Stimulated activated naive CD8-positive, alpha-beta T cell treated with anti-CD3 and anti-CD28 coated beads, Interleukin-15, Interleukin-2, amounts not matched to agents 100 U/mL and 50 U/mL, for 24 hours (primary cell): ENCODE data around the gene CHDH.

Experiments used
- ATAC-seq: fragments of 150-1000 bp; cut with Tn5 transposase; one replicate; pipeline ENCODE4 v1.10.0; 2021
- DNase-seq: peaks from one replicate; pipeline ENCODE4 v3.0.0; 2021

Gene CHDH

DNA sequence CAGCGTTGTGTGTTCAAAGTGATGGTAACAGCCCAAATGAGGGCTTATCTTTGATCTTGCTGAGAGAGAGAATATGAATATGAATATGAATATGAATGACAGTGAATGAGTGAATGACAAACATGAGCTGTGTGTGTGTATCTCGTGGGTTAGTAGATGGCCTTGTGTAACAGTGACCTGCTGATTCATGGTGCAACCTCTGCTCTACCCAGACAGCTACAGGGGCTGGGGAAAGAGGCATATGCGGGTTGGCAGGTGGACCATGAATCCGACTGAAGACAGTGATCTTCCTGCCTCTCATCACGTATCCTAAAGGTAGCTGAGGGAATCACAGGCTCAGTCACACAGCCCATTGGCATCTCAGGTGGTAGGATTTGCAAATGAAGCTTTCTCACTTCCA is 58.2 kb downstream of the CHDH start:
- no peak for DNase-seq
- ATAC-seq, result no peak

GRCh38 chr3:53787016-53787415 is 59.2 kb downstream of the CHDH start:
- ATAC-seq, result no peak
- DNase-seq, result no peak

- no peak for DNase-seq
- ATAC-seq, result no peak
Observed at GRCh38 chr3:53780806-53781205, 65.4 kb downstream of the CHDH start.

- no peak for DNase-seq
- ATAC-seq, result no peak
Observed at GRCh38 chr3:53780171-53780570, 66.0 kb downstream of the CHDH start.

- no peak for ATAC-seq
- DNase-seq, result no peak
Observed at GRCh38 chr3:53778153-53778552, 68.1 kb downstream of the CHDH start.

- ATAC-seq, result no peak
- DNase-seq, result no peak
Observed at GRCh38 chr3:53777468-53777867, 68.8 kb downstream of the CHDH start.

- DNase-seq (no peak), ATAC-seq (no peak)
Observed at GRCh38 chr3:53776494-53777101, 69.6 kb downstream of the CHDH start.

DNA sequence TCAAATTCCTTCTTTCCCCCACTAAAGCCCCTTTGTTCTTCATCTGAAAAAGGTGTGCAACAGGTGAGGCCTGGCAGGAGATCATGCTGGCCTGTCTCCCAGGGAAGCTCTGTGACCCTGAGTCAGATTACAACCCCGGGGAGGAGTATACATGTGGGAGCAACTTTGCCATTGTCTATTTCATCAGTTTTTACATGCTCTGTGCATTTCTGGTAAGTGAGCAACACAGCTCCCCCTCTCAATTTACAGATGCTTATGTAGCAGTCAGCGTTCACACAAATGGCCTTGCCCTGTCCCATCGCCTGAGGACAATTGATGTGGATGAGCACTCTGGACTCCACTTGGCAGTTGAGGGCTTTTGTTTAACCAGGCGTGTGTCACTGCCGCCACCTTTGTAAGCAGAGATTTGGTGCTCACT is 70.4 kb downstream of the CHDH start:
- no peak for DNase-seq

GRCh38 chr3:53775018-53775417 is 71.2 kb downstream of the CHDH start:
- no peak for ATAC-seq
- no peak for DNase-seq

More for the DNA sequence above, 70.4 kb downstream of the CHDH start:
- ATAC-seq, result no peak

DNA sequence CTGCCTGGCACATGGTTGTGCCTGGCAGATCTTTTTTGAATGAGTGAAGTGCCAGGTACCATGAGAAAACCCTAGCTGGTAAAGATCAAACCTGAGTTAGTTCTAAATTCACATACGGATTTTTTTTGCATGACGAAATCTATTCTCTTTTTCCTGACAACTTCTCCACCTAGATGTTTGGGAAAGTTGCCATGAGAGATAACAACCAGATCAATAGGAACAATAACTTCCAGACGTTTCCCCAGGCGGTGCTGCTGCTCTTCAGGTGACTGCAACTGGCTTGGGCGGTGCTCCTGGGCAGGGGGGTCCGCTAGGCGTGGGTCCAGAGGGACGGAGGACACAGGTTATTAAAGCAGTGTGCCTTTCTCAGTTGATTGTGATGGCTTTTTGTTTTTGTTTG is 71.8 kb downstream of the CHDH start:
- DNase-seq, result no peak
- ATAC-seq, result no peak

- ATAC-seq (no peak), DNase-seq (no peak)
Observed at GRCh38 chr3:53773611-53774368, 72.4 kb downstream of the CHDH start.

GRCh38 chr3:53773021-53773436 is 73.2 kb downstream of the CHDH start:
- ATAC-seq, result no peak
- no peak for DNase-seq

DNA sequence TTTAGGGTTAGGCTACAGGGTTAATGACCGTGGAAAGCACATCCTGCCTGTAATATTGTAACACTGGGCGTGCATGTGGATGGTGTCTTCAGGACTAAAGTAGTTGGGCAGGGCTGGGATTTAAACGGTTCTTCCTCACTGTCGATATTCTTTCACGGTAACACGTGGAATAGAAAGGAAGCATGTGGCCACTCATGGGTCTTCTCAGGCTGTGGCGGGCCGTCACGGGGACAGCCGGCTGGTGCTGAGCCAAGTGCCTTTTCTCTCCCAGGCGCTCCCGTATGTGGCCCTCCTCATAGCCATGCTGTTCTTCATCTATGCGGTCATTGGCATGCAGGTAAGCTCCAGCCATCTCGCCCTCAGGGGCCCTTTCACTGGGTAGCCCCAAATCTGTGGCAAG is 73.7 kb downstream of the CHDH start:
- ATAC-seq (no peak), DNase-seq (no peak)

- ATAC-seq (no peak), DNase-seq (no peak)
Observed at GRCh38 chr3:53768478-53769459, 77.5 kb downstream of the CHDH start.

DNA sequence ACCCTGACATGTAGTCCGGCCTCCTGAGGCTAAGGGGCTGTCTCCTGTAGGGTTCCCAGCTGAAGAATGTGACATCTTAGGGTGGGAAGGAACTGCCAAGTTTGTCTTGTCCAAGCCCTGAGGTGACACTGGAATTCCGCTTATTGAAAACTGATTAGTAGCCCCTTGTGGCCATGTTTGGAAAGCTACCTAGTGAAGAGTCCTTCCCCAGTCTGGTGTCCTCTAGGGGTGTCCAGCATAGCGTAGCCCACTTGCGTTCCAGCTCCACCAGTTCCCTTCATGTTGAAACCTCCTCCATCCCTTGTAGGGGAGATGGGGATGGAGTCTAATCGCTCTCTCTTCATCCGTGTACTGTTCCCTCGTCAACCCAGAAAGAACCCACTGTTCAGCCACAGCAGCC is 79.5 kb downstream of the CHDH start:
- ATAC-seq (no peak), DNase-seq (no peak)

- no peak for DNase-seq
- ATAC-seq, result no peak
Observed at GRCh38 chr3:53765753-53766152, 80.5 kb downstream of the CHDH start.

DNA sequence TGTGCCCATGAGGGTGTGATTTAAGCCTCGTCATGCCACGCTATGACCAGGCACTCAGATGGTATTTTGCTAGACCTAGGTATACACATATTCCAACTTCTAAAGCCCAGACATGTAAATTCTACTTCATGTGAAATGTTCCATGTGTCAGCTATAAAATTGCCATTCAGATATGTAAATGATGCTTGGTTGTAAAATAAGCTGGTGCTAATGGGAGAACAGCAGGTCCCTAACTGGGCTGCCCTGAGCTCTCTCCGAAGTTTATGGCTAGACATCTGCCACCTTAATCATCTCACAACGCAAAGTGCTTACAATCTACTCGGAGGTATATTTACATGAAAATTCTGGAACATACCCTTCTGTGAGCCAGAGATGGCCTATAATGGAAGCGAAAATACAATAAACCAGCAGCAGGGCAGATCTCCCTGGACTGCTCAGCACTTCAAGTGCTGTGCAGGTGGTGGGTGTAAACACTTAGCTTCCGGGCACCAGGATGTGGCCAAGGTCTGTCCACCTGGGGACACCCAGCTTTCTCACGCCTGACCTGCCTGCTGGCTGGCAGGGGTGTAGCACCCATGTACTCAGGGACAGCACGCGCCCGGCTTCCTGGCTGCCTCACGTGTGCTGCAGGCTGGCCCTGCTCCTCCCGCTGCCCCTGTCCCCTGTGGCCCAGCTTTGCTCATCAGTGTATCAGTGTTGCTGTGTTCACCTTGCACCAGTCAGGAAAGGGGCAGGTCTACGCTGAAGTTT is 82.0 kb downstream of the CHDH start:
- DNase-seq (no peak), ATAC-seq (no peak)

GRCh38 chr3:53763353-53763752 is 82.9 kb downstream of the CHDH start:
- DNase-seq (no peak), ATAC-seq (no peak)
